GM18499 (cell line): ENCODE measurements around the gene NTNG2.
"Not testable (repeated sequence)": the region's sequence is repeated elsewhere in the genome, so short reads cannot be mapped to it uniquely, and the experiment has no call there.

ENCODE experiments used
- ATAC-seq: cut with Tn5 transposase; IDR thresholded peaks from one replicate; pipeline ENCODE4 v1.9.1; 2021; ENCODE audit warnings: moderate number of reproducible peaks; ENCODE audit not compliant: insufficient read depth, unreplicated experiment

NTNG2 gene

GRCh38 chr9:132161743-132162184 is at the start of gene NTNG2:
Gene NTNG2 (plus strand): TSS chr9:132162058. CDS start chr9:132166832, 4,774 bp downstream.
- no peak for ATAC-seq

GRCh38 chr9:132114102-132114707 is 47.7 kb upstream of the NTNG2 start:
- ATAC-seq = no peak

GRCh38 chr9:132116583-132116982 is 45.3 kb upstream of the NTNG2 start:
- ATAC-seq = no peak

- ATAC-seq = no peak
These were observed 44.2 kb upstream of the NTNG2 start for GRCh38 chr9:132117694-132118093.

GRCh38 chr9:132121021-132121420 is 40.8 kb upstream of the NTNG2 start:
- no peak for ATAC-seq

GRCh38 chr9:132124800-132125199 is 37.1 kb upstream of the NTNG2 start:
- ATAC-seq = no peak

GRCh38 chr9:132125361-132125760 is 36.5 kb upstream of the NTNG2 start:
- no peak for ATAC-seq

- ATAC-seq = no peak
These were observed 35.7 kb upstream of the NTNG2 start for GRCh38 chr9:132125944-132126679.

GRCh38 chr9:132126680-132127236 is 35.1 kb upstream of the NTNG2 start:
- no peak for ATAC-seq

- no peak for ATAC-seq
These were observed 33.8 kb upstream of the NTNG2 start for GRCh38 chr9:132127888-132128534.

GRCh38 chr9:132129535-132129934 is 32.3 kb upstream of the NTNG2 start:
- no peak for ATAC-seq

GRCh38 chr9:132134085-132134484 is 27.8 kb upstream of the NTNG2 start:
- ATAC-seq = not testable (repeated sequence)

- ATAC-seq = no peak
These were observed 26.4 kb upstream of the NTNG2 start for GRCh38 chr9:132135456-132135855.

- no peak for ATAC-seq
These were observed 25.6 kb upstream of the NTNG2 start for GRCh38 chr9:132136151-132136780.

- ATAC-seq = no peak
These were observed 20.4 kb upstream of the NTNG2 start for GRCh38 chr9:132141344-132141947.

- no peak for ATAC-seq
These were observed 19.8 kb upstream of the NTNG2 start for GRCh38 chr9:132141948-132142594.

GRCh38 chr9:132142924-132143323 is 18.9 kb upstream of the NTNG2 start:
- no peak for ATAC-seq

- no peak for ATAC-seq
These were observed 18.5 kb upstream of the NTNG2 start for GRCh38 chr9:132143359-132143758.

GRCh38 chr9:132144708-132145365 is 17.0 kb upstream of the NTNG2 start:
- no peak for ATAC-seq
